ENCODE data around the gene TM4SF1. TPM values are rescaled to one million over a fixed set of nuclear protein-coding genes. Genes with fewer than 3 reads are reported as not detected.

TM4SF1 gene
- polyA plus RNA-seq, 1 donor from 2014 or later: 0.81 TPM

- Histone ChIP-seq H3K9me2 (ENCODE audit: insufficient read depth, low read length) (no peaks in the 10 kb centered on the region), H3F3A (ENCODE audit: insufficient read depth, low read length, poor library complexity, severe bottlenecking) (no peaks in the 10 kb centered on the region), H2AFZ (ENCODE audit: low read depth, low read length) (no peak overlapping the region), H3K4me2 (ENCODE audit: low read length) (no peak overlapping the region), H3K36me3 (ENCODE audit: insufficient read depth, low read length) (no peaks in the 10 kb centered on the region), H3K9me3 (ENCODE audit: low read length) (no peaks in the 10 kb centered on the region), H3K27ac (ENCODE audit: low read length) (no peak overlapping the region), H3K79me2 (replicated peaks; ENCODE audit: insufficient read depth, low read length) (no peaks in the 10 kb centered on the region), H3K4me3 (ENCODE audit: low read length) (no peak overlapping the region), H4K20me1 (ENCODE audit: insufficient read depth) (no peaks in the 10 kb centered on the region), H3K9ac (ENCODE audit: low read length) (no peak overlapping the region), H3K27me3 (ENCODE audit: insufficient read depth, low read depth, low read length) (no peaks in the 10 kb centered on the region)
- TF ChIP-seq MXI1 (conservative IDR thresholded peaks at IDR 0.05; ENCODE audit: poor library complexity, severe bottlenecking) (no peak), POLR2AphosphoS5 (IDR thresholded peaks at IDR 0.05) (no peak), EP300 (conservative IDR thresholded peaks at IDR 0.05; ENCODE audit: poor library complexity, severe bottlenecking) (no peak), TAF1 (IDR thresholded peaks at IDR 0.05; ENCODE audit: low read depth) (no peak), CTCF (IDR thresholded peaks at IDR 0.05; ENCODE audit: poor library complexity, severe bottlenecking) (no peak), SMC3 (conservative IDR thresholded peaks at IDR 0.05; ENCODE audit: poor library complexity) (no peak), REST (IDR thresholded peaks at IDR 0.05; ENCODE audit: borderline replicate concordance) (no peak), EZH2 (IDR thresholded peaks at IDR 0.05; ENCODE audit: borderline replicate concordance, insufficient read depth, low read length, poor library complexity, severe bottlenecking) (no peak), RAD21 (conservative IDR thresholded peaks at IDR 0.05) (no peak)
Observed at GRCh38 chr3:149319750-149320149, 57.7 kb downstream of the TM4SF1 start.

Other genes with a start within 250 kb of the TM4SF1 start
- 15.6 and 17.1 TPM in 2 replicates for gene HPS3, start 248.0 kb downstream of the TM4SF1 start, polyA plus RNA-seq
- gene CP, start 155.8 kb downstream of the TM4SF1 start, polyA plus RNA-seq: not detected in 2 replicates
- gene TM4SF18, start 44.0 kb downstream of the TM4SF1 start, polyA plus RNA-seq: 0.42 TPM in 1 of 2 replicates, not detected in the other
- 0.30 TPM in 1 of 2 replicates, not detected in the other for gene TM4SF4, start 97.0 kb upstream of the TM4SF1 start, polyA plus RNA-seq

Data from neural cell (in vitro differentiated cells).